GM23338 (cell line): ENCODE data around the gene GJB5.
"Not testable (repeated sequence)": the region's sequence is repeated elsewhere in the genome, so short reads cannot be mapped to it uniquely, and the experiment has no call there.

ENCODE experiments used
- CREB1 ChIP-seq: fragments of 250-450 bp; sonication (Bioruptor Pico); IDR thresholded peaks from 2 replicates; pipeline ENCODE4 v1.5.0; 2020; ENCODE audit warnings: low read depth, mild to moderate bottlenecking, moderate library complexity
- CTCF ChIP-seq, 2 experiments: fragments of 200-600 bp in 1 of 2; sonication (generic) in 1 of 2; conservative IDR thresholded peaks; 2 replicates each; pipeline versions ENCODE4 v1.5.1 to v1.6.1; 2016 to 2017; ENCODE audit warnings: antibody characterized with exemption in 2 of 2, low read depth in 2 of 2, mild to moderate bottlenecking in 2 of 2, moderate library complexity in 1 of 2
- ETS1 ChIP-seq: IDR thresholded peaks from 2 replicates; pipeline ENCODE4 v1.6.1; 2016; ENCODE audit warnings: antibody characterized with exemption
- EZH2 ChIP-seq: fragments of 200-600 bp; sonication (generic); IDR thresholded peaks from one replicate; pipeline ENCODE4 v1.8.0; 2017; ENCODE audit warnings: antibody characterized with exemption, mild to moderate bottlenecking, low read depth; ENCODE audit not compliant: unreplicated experiment
- EZH2phosphoT487 ChIP-seq: fragments of 200-600 bp; sonication (generic); IDR thresholded peaks from one replicate; pipeline ENCODE4 v1.8.1; 2018; ENCODE audit warnings: antibody characterized with exemption; ENCODE audit not compliant: unreplicated experiment
- JUNB ChIP-seq: IDR thresholded peaks from one replicate; pipeline ENCODE4 v1.6.1; 2016; ENCODE audit warnings: antibody characterized with exemption; ENCODE audit not compliant: unreplicated experiment
- NANOG ChIP-seq: IDR thresholded peaks from 2 replicates; pipeline ENCODE4 v1.6.1; 2016; ENCODE audit warnings: antibody characterized with exemption, borderline replicate concordance
- POLR2AphosphoS5 ChIP-seq: IDR thresholded peaks from 2 replicates; pipeline ENCODE4 v1.6.1; 2016; ENCODE audit warnings: antibody characterized with exemption, low read depth
- REST ChIP-seq: IDR thresholded peaks from one replicate; pipeline ENCODE4 v1.6.1; 2018; ENCODE audit warnings: antibody characterized with exemption; ENCODE audit not compliant: unreplicated experiment
- STAT1 ChIP-seq: IDR thresholded peaks from one replicate; pipeline ENCODE4 v1.6.1; 2016; ENCODE audit warnings: antibody characterized with exemption; ENCODE audit not compliant: unreplicated experiment
- ZNF114 ChIP-seq: fragments of 250-450 bp; sonication (Bioruptor Pico); IDR thresholded peaks from 2 replicates; pipeline ENCODE4 v1.5.0; 2020; ENCODE audit warnings: mild to moderate bottlenecking, moderate library complexity
- ZNF331 ChIP-seq: fragments of 250-450 bp; sonication (Bioruptor Pico); IDR thresholded peaks from 2 replicates; pipeline ENCODE4 v1.5.0; 2020; ENCODE audit warnings: low read depth, mild to moderate bottlenecking, moderate library complexity

GRCh38 chr1:34773114-34773513, 18.3 kb downstream of the GJB5 start:
- TF ChIP-seq CTCF (conservative IDR thresholded peaks at IDR 0.05; ENCODE audit: low read depth in 2 of 2); POLR2AphosphoS5; EZH2phosphoT487; EZH2; REST; ZNF331 (CRISPR knock-in tag); CREB1 (CRISPR knock-in tag); ETS1; STAT1; JUNB; ZNF114; NANOG: not testable (repeated sequence)
